GM19467 (cell line): ENCODE results near the gene ELN.

ENCODE experiments used
- ATAC-seq: cut with Tn5 transposase; IDR thresholded peaks from one replicate; pipeline ENCODE4 v1.9.1; 2021; ENCODE audit warnings: mild to moderate bottlenecking, moderate library complexity; ENCODE audit not compliant: unreplicated experiment

The ELN gene

DNA sequence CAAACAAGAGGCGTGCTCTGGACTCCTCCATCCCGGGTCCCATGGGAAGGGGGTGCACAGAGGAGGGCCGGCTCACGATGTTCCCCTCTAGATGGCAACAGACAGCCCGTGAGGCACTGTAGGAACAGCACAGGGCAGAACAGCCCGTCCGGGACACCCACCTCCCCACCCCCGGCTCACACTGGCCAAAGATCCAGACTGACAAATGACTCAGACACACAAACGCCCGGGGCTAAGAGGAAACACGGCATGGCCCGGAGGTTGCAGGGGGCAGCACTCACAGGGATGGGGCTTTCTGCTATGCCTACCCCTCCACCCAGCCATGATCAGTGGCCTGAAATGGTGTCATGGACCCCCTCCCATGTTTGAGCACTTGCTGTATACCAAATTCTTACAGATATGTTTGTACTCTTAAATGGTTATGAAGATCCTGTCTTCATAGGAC, 4.9 kb upstream of the ELN start:
- ATAC-seq: no peak

DNA sequence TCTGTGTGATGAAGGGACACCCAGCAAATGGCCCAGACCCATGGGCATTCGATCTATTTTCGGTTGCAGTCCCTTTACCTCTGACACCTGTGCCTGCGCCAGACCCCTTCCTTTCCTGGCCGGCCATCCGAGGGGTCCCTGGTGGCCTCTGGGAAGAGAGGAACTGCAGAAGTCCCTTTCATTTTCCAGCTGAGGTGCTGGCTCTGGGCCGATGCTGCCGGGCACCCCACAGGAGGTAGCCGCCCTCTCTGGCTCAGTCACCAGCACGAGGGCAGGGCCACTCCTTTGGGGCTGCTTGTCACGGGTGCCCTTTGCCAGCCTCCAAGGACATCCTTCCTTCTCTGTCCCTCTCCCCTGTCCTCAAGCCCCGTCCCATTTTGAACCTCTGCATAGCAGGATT, 4.2 kb upstream of the ELN start:
- no peak for ATAC-seq

DNA sequence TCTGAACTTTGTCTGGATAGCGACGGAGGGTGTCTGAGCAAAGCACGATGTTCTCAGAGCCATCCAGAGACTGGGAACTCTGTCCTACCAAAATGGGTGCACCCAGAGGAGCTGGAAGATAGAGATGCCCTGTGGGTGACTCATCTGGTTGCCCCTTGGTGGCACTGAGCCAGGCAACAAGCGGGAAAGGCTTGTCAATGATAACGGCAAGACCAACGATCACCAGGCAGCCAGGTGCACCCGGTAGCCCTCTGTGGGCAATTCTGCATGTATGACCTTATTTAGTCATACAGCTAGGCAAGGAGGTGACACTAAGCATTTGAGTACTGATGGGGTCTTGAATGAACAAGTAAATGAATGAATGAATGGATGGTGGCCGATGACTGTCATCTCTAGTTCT, 2.8 kb upstream of the ELN start:
- ATAC-seq: no peak

DNA sequence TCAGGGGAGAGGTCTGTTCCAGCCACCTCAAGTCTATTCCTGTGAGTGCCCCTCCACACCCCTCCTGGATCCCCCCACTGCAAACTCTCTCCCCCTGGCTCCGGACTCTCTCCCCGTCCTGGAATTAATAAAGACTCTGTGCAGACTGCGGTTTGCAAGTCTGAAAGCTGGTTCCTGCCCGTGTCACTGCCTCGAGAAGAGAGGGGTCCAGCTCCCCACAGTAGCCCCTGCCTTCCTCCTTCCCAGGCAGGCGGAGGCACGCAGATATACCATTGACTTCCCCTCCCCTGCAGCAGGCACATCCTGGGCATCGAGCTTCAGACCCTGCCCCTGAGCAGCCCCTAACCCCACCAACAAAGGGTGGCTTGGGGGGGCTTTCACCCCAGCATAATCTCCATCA, 2.2 kb upstream of the ELN start:
- no peak for ATAC-seq

DNA sequence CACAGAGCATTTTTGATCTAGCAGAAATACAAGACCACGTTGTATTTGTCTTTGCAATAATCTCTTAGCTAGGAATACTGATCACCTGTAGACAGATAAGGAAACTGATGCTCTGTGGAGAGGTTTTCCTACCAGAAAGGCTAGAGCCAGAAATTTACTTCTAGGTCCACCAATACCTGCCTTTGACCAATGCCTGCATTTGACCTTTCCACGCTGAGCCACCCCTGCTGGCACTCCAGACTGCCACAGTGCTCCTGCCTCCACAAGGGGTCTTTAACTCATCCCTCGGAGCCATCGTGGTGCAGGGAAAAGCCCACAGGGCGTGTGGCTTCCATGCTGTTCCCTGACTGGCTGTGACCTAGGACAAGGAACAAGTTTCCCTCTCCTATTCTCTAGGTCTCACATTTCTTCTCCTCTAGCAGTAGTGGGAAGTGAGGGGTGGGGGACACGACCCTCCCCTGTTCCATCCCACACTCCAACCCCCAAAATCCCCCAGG, 1.5 kb upstream of the ELN start:
- ATAC-seq: no peak

DNA sequence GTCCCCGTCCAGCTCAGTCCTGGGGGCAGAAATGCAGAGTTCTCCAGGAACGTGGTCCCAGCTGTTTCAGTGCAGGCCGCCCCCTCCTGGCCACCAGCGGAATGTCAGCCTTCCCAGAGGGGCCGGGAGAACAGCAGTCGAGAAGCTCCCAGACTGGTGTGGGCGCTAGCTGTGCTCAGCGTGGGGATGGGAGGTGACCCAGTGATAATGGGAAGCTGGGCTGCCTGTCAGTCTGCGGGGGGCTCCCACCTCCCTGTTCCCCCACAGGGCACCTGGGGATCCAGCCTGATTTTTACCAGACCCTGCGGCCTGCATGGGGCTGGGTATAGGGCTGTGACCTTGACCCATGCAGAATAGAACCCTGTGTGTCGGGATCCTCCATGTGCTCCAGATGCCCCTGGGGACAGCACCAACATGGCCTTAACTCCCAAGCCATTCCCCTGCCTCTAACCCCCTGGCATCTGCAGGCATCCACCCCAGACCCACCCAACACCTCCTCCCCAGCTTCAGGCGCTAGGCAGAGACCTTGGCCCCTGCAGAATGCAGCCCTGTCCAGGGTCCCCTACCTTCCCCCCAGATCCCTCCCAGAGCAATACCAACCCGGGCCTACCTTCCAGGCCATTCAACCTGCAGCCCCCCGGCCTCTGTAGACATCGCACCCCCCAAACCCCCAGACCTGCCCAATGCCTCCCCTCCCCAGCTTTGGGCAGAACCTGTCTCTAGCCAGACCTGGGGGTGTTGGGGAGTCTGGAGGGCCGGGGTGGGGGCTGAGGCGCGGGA, 880 bp upstream of the ELN start:
- ATAC-seq: no peak

DNA sequence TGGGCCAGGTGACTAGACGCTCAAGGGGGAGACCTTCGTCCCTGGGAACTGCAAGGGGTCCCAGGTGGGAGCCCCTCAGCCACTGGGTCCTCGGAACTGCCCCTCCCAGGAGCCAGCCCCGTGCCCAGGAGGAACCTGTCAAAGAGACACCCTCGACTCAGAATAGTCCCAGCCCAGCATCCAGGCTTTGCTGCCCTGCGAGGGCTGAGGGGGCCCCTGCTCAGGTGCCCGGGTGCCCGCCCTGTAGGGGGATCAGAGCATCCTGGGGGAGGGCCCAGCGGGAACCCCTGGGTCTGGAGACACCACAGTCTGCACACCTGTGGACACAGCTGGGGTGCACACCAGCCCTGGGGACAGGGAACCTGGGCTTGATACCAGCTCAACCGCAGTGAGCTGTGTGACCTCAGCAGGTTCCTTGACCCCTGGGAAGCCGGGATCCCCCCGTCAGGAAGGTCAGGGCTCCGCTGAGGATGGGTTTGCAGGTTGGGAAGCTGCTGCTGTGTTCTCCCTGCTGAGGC, 407 bp downstream of the ELN start:
- ATAC-seq: no peak

DNA sequence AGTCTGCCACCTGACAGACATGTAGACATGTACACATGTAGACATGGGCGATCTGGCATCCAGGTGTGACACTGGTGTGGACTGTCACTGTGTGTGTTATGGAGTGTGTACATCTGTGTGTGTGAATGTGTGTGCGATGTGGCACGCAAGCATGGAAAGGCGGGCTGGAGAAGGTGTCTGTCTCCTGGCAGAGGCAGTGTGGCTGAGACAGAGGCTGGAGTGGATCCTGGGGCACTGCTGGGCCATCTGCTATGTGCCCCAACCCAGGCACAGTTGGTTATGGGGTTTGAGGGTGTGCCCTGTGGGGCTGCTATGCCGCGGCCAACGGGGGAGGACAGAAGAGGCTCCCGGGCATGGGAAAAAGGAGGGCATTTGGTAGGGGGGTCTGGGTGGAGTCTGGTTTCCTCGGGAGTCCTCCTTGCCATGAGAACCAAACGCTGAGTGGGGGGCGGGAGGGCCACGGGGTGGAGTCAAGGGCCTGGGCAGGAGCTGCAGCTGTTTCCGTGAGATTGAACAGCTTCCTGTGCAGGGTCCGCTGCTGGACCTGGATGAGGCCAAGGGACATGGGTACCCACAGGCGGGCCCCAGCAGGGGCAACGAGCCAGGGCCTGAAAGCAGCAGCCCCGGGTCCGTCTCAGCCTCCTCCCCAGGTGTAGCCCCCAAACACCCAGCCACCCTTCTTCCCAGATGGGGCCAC, 1.3 kb downstream of the ELN start:
- ATAC-seq: no peak

DNA sequence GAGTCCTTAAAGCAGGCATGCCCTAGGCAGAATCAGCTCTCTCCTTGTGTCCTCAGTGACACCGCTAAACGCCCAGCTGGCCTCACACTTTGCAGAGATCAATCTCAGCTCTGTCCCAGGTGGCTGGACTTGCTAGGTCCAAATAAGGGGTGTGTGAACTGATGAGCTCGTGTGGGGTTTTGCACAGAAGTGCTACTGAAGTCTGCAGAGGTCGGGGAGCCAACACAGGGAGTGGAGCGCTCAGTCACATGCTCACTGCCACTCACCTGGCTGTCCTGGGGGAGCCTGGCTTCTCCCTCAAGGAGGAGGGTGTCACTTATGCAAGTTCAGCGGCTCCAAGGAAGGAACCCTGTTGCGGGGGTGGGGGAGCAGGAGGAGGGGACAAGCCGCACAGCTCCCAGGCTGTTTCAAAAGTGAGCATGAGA, 2.0 kb downstream of the ELN start:
- no peak for ATAC-seq

DNA sequence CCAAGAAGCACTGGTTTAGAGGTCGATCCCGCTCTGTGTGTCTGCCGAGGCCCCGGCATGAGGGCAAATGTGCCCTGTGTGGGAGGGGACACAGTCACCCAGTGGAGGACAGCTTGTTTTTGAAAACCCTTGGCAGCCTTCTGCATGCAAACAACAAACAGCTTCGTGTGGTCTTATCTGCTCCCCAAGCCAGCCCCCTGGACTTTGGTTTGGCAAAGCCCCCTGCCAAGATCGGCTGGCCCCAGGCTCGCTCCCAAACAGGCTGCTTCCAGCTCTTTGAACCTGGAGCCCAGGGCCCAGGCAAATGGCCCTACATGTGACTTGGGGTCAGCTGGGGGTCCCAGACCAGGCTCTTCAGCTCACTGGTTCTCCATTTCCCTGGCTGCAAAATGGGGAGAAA, 2.9 kb downstream of the ELN start:
- ATAC-seq: no peak

DNA sequence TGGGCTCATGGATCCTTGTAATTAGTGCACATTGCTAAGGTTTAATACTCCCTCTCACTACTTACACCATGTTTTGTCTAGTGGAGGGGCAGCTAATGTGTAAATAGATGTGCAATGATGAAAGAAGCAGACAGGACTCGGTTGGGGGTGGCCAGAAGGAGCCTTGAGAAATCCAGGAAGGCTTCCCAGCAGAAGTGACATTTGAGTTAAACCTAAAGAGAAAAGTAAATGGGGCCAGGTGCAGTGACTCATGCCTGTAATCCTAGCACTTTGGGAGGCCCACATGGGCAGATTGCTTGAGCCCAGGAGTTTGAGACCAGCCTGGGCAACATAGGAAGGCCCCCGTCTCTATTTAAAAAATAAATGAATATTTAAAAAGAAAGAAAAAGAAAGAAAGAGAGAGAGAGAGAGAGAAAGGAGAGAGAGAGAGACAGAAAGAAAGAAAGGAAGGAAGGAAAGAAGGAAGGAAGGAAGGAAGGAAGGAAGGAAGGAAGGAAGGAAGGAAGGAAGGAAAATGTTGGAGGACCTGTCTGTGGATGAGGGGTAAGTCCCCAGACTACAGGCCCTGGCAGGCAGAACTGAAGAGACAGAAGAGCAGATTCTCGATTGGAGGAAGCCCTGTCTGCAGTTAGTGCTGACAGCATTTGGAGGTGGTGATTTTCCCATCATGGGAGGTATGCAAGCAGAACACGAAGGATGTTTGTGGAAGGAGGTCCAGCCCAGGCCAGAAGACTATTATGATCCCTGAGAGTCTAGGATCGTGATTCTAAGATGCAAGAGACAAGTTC, 3.6 kb downstream of the ELN start:
- ATAC-seq: no peak

DNA sequence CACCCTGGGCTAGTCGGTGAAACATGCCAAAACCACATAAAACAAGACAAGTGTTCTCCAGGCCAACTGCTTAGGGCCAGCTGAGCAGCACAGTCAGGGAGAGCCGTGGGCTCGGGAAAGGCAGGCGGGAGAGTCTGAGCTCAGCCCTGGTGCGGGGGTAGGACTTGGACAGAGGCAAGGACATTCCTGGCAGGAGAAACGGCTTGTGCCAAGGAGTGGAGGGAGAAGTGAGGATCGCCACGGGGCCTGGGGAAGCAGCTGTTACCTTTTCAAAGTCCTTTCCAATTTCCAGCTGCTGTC, 4.2 kb downstream of the ELN start:
- no peak for ATAC-seq

DNA sequence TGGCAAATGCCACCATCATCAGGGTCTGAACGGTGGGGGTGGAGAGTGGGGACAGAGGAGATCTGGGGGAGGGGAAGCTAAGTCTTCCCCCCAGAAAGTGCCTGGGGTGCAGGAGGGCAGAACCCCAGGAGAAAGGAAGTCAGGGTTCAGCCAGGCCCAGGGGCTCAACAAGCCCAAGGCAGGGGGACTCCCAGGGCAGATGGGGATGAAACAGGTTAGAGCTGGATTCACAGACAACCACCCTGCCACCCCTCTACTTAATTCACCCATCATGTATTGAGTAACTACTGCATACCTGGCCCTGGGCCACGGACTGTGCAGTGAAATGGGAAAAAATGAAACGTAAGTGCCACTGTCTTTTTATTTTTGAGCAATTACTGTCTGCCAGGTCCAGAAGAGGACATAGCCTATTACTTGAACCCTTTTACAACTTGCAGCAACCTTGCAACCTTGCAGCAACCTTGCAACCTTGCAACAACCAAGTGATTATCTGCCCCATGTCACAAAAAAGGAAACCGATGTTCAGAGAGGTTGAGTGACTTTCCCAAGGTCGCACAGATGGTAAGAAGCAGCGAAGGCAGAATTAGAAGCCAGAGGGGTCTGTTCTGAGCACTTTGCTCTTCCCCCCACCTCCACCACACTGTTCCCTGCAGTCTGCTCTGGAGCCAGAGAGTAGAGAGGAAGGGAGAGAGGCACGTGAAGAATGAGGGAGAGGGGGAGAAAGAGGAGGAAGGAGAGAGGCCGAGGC, 4.8 kb downstream of the ELN start:
- no peak for ATAC-seq

DNA sequence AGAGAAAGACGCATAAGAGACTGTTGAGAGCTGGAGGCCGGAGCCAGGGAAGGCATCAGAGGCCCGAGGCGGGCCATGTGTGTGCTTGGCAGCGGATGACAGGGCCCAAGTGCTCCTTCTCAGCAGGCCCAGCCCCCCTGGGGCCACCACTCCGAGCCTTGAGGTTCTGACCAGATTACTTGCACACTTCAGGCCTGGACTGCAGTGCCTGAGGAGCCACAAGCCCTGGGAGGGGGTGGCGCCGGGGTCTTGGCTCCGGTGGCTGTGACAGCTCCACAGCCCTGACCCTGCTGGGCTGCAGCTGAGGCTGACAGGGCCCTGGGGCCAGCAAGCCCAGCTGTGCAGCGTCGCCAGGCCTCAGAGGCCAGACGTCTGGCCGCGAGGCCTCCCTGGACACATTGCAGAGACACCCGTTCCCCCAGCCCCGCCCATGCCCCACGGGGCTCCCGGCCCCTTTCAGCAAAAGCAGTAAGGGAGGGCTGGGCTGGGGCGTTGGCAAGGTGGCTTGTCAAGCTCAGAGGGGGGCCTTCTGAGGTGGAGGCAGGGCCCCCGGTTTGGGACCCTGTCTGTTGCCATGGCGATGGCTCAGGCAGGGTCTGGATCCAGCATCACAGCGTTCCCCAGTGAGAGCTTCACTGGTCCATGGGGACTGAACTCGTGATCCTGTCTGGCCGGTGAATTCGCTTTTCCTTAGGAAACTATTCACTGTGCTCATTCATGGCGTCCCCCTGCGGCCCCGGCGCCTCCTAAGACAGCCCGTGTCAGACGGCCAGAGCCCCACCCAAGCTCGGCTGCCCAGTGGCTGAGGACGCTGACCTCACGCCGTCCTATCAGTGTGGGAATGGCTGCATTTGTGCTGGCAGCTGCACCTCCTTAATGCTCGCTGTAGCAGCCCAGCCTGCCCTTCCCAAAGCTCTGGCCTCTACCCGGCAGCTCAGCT, 5.7 kb downstream of the ELN start:
- ATAC-seq: no peak

DNA sequence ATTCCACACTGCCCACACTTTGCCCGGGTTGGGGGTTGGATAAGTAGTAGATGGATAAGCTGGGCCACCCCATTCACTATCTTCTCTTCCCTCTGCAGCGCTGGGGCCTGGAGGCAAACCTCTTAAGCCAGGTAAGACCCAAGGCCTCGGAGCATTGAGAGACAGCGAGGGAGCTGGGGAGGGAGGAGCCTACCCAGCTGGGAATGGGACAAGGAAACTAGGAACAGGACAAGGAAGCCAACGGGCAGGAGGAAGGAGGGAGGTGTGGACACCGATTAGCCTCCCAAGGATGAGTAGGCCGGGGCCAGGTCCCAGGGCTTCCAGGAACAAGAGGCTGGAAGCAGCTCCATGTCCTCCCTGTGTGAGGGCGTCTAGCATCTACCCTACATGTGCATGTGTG, 9.6 kb downstream of the ELN start:
- no peak for ATAC-seq

DNA sequence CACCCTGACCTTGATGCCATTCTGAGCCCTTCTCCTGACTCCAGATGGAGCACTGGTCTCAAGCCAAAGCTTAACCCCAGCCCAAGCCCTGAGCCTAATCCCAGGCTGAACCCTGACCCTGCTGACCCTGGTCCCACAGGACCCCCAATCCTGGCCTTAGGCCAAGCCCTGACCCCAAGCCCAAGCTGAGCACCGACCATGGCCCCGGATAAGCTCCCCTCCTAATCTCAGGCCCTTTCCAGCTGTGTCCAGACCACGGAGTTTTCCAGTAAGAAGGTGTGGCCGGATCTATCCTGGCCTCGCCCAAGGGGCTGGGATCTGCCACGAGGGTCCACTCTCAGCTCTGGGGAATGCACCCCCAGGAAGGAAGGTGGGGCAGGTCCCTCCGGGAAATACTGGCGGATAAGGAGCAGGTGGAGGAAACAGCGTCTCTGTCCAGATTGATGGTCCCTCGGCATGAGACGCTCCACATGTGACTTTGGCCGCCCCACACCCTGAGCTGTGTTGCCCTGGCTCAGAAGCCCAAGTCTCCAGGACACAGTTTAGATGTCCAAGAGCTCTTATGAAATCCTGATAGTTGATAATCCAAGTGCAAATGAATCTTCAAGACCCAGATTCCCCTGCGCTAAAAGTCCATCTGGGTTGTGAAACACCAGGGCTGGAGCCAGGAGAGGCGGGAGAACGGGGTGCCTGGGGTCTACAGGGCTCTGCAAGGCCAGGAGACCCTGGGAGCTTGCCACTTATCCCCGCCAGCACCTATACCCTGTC, 10.4 kb downstream of the ELN start:
- ATAC-seq: no peak

DNA sequence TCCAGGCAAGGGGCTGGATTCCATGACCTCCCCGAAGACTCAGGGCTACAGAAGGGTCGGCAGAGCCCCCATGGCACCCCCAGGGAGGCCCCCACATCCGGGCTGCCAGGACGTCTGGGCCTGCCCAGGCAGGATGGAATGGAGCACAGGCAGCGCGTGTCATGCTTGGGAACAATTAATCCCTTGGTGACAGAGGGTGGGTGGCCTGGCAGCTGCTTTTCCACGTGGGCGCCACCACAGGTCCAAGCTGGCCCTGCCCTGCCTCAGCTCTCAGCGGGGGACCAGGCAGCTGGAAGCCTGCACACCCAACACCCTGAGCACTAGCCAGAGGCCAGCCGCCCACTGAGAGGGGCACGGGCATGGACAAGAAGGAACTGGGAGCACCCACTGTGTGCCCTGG, 11.4 kb downstream of the ELN start:
- ATAC-seq: no peak

DNA sequence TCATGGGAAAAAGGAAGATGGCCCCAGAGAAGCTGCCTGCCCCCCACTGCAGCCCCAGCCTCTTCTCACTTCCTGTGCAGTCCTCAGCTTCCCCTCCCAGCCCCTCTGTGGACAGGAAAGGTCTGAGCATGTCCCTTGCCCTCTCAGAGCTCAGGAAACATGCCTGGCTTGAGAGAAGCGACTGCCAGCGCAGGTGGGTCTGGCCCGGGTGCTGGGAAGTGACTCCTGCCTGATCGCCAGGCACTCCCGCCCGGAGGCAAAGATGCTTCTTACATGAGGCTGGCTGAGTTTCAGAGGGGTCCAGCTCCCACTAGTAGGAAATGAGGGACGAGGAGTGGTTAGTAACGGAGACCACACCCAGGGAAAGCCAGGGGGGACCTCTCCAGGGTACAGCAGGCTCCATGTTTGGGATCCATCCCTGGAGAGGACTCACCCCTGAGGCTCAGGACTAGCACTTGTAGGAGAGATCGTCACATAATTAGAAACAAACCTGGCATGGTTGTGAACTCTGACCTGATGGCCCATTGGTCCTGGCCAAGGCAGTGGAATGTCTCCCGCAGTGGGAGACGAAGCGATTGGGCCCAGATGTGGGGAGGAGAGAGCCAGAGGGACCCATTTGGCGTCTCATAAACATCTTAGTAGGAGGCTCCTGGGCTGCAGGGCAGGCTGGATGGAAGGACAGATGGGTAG, 12.3 kb downstream of the ELN start:
- ATAC-seq: no peak
